C4-2B (cell line): ENCODE data around the gene TPCN2.

ENCODE experiments used
- H3K27ac ChIP-seq: fragments of 450-650 bp; 2 replicates; pipeline ENCODE4 v1.5.1; 2017
- ZFX ChIP-seq: fragments of 450-650 bp; IDR thresholded peaks from 2 replicates; pipeline ENCODE4 v1.6.1; 2017
- TF ChIP-seq, protein P1 (sequence below): fragments of 450-650 bp; conservative IDR thresholded peaks from 2 replicates; pipeline ENCODE4 v1.5.1; 2017; ENCODE audit warnings: mild to moderate bottlenecking

Gene TPCN2

DNA sequence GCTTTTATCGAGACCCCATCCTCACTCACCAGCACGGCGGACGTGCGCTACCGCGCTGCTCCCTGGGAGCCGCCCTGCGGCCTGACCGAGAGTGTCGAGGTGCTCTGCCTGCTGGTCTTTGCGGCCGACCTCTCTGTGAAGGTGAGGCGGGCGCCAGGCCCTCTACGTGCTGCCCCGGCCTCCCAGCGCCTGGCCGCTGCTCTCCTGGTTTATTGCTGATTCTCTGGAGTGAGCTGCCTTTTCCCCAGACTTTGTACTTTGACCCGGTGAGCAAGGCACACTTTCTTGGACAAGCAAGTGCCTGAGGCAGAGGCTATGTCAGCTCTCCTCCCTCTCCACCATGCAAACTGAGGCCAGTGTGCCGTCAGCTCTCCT, 6.5 kb downstream of the TPCN2 start:
- H3K27ac ChIP-seq: no peak overlapping the region
- TF ChIP-seq, protein P1, sequence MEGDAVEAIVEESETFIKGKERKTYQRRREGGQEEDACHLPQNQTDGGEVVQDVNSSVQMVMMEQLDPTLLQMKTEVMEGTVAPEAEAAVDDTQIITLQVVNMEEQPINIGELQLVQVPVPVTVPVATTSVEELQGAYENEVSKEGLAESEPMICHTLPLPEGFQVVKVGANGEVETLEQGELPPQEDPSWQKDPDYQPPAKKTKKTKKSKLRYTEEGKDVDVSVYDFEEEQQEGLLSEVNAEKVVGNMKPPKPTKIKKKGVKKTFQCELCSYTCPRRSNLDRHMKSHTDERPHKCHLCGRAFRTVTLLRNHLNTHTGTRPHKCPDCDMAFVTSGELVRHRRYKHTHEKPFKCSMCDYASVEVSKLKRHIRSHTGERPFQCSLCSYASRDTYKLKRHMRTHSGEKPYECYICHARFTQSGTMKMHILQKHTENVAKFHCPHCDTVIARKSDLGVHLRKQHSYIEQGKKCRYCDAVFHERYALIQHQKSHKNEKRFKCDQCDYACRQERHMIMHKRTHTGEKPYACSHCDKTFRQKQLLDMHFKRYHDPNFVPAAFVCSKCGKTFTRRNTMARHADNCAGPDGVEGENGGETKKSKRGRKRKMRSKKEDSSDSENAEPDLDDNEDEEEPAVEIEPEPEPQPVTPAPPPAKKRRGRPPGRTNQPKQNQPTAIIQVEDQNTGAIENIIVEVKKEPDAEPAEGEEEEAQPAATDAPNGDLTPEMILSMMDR: no peak

DNA sequence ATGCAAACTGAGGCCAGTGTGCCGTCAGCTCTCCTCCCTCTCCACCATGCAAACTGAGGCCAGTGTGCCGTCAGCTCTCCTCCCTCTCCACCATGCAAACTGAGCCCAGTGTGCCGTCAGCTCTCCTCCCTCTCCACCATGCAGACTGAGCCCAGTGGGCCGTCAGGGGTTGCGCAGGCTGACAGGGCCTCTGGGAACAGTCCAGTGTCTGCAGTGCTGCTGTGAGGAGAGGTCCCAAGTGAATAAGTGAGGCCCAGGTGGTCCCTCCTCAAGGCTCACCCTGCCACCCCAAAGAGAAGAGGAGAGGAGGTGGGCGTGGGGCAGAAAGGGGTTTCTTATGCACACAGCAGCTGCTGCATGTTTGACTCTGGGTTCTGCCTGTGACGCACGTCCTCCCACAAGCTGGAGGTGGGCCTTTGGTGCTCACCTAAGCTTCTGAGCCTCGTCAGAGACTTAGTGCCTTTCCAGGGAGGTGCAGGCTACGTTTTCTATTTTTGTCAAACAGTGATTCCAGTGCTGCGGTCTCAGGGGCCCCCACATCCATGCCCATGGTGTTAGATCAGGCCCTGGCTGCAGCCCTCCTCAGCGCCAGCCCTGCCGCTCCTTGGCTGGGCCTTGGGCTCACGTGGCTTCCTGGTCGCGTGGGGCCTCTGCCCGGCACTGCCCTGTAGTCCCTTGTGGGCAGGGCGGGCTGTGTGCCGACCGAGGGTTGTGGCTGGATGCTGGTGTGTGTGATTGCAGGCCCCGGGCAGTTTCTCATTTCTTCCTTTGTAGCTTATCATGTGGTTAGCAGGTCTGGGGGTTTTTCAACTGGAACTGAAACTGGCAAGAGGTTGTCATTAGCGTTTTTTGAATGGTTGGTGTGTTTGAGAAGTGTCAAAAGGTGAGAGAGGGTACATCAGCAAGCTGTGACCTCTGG, 7.1 kb downstream of the TPCN2 start:
- no peak overlapping the region for H3K27ac ChIP-seq
- TF ChIP-seq, protein P1: no peak
- no peak for TF ChIP-seq ZFX

DNA sequence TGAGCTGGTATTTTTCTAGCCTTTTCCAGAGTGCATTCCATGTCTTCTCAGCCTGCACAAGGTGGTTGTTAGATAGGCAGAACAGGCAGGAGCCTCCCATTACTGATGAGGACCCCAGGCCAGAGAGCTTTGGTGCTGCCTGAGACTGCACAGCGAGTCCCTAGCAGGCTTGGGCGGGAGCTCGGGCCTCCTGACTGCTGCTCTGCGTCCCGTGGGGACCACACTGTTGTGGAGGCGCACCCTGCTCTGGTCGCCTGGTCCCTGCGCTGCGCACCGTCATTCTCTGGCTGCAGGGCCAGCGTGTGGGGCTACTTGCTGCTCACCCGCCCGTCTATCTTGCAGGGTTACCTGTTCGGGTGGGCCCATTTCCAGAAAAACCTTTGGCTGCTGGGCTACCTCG, 8.5 kb downstream of the TPCN2 start:
- H3K27ac ChIP-seq: no peak overlapping the region
- TF ChIP-seq, protein P1: no peak
- TF ChIP-seq ZFX: no peak

DNA sequence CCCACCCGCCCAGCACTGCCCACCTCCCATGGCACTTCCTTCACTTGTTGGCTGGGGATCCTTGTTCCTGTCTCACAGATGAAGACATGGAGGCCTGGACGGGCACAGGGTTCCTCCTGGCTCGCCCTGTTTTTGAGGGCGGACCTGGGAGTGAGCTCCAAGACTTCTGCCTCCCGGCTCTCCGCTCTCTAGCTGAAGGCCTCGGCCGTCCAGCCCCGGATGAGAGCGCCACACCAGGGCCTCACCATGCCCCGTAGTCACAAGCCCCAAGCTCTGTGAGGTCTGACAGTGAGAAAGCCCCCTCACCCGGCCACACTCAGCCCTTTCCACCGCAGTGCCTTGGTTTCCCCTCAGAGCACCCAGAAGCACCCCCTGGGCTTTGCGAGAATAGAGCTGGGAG, 9.1 kb downstream of the TPCN2 start:
- TF ChIP-seq ZFX: no peak
- TF ChIP-seq, protein P1: no peak

DNA sequence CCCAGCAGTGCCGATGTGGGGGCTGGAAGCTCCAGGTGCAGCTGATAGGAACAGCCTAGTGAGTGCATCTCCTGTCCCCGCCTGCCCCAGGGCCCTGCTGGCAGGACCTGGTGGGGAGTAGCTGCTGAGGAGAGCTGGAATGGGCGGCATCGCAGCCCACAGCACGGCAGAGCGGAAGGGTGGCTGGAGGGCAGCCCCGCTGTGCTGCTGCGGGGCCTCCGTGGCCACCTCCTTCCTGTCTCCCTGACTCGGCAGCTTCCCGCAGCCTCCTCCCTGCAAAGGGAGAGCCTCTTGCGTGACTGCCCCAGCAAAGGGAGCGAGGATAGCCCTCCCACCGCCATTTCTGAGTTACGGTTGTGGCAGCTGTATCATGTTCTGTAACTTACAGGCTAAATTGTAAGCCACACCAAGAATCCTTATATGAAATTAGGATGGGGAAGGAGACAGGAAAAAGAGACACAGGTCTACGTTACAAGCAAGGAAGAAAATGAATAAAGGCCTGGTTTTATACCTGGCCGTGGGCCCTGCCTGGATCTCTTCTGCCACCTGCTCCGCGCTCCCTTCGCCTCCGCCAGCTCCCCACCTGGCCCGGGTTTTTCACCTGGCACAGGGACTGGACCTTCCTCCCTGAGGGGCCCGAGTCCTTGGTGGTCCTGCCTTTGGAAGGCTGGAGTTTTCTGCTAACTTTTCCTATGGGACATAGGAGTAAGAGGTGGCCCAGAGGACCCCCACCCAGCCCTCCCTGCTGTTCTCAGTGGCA, 10.0 kb downstream of the TPCN2 start:
- TF ChIP-seq ZFX: no peak
- TF ChIP-seq, protein P1: no peak
- H3K27ac ChIP-seq: no peak overlapping the region

More for the DNA sequence above, 9.1 kb downstream of the TPCN2 start:
- H3K27ac ChIP-seq: no peak overlapping the region

DNA sequence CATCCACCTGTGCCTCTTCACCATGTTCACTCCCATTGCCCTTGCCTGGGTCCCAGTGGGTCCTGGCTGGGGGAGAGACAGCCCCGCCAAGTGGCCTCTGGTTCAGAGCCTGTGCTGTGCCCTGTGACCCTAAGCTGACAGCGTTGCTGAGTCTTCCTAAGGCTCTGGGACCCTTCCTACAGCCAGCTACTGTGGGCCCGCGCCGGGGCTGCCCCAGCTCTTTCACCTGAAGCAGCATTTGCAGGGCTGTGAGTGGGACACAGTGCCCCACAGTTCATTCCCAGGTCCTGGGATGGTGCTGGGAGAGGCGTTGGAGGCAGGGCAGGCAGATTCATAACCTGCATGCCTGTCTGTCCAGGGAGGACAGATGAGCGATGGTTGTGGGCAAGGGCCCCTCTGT, 10.7 kb downstream of the TPCN2 start:
- no peak for TF ChIP-seq ZFX
- TF ChIP-seq, protein P1: no peak
- no peak overlapping the region for H3K27ac ChIP-seq

DNA sequence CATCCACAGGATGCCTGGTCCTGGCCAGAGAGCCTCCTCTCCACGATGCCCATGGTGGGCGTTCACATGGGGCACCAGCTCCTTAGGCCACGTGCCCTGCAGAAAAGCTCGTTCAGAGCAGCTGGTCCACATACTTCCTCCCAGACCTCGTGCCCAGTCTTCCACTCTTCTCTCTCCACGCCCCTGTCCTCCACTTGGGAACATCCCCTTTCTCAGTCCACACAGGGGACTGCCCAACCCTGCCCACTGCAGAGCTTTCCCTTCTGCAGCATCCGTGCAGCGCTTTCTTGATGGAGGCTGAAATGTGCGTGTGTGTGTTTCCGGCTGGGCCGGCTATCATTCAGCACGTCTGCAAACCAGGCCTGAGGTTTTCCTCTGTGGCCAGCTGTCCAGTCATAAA, 11.3 kb downstream of the TPCN2 start:
- TF ChIP-seq, protein P1: no peak
- no peak for TF ChIP-seq ZFX
- no peak overlapping the region for H3K27ac ChIP-seq
